Myocyte (in vitro differentiated cells): ENCODE results near the gene WWOX. TPM values are rescaled to one million over a fixed set of nuclear protein-coding genes. Genes with fewer than 3 reads are reported as not detected.
A peak's percentile ranks its signal among the peaks of the same experiment; 100 is the strongest.

Experiments
- DNase-seq: peaks from one replicate; pipeline ENCODE4 v3.0.0-alpha.2; 2012; ENCODE audit warnings: low read depth
- total RNA-seq: library from RNA; depleted of rRNA; stranded (reverse); fragments of >200 nt; gene quantifications from 2 replicates; pipeline ENCODE4 v1.2.3, GENCODE V29; 2014

WWOX gene
- total RNA-seq, 1 donor from 2014 or later = 12.5 TPM

DNA sequence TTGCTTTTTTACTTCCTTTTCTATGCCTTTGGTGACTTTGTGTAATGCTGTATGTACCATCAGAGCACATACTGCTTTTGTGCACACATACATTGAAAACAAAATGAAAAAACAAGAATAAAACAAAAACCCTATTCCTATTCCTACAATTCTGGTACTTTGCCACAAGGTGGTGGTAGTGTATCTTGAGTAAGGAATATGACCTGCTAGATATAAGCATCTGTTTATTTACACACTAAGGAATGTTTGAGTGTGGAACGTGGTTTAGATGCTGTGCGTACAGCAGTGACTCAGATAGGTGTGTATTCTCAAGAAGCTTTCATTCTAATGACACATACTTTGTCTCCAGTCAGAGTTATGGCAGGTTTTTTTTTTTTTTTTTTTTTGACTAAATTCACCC is 606.2 kb downstream of the WWOX start:
- no peak for DNase-seq

DNA sequence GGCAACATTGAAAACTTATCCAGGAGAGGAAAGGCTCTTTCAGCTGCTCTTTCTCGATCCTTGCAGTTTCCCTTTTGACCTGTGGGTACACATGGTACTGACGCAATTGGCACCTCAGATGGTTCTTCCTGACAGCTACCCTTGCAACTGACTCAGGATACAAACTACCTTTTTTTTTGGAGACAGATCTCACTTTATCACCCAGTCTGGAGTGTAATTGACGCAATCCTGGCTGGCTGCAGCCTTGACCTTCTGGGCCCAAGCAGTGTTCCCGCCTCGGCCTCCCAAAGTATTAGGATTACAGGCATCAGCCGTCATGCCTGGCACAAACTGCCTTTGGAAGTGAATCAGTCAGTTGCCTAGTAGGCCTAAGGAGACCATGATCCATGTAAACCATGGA is 607.2 kb downstream of the WWOX start:
- DNase-seq = no peak

DNA sequence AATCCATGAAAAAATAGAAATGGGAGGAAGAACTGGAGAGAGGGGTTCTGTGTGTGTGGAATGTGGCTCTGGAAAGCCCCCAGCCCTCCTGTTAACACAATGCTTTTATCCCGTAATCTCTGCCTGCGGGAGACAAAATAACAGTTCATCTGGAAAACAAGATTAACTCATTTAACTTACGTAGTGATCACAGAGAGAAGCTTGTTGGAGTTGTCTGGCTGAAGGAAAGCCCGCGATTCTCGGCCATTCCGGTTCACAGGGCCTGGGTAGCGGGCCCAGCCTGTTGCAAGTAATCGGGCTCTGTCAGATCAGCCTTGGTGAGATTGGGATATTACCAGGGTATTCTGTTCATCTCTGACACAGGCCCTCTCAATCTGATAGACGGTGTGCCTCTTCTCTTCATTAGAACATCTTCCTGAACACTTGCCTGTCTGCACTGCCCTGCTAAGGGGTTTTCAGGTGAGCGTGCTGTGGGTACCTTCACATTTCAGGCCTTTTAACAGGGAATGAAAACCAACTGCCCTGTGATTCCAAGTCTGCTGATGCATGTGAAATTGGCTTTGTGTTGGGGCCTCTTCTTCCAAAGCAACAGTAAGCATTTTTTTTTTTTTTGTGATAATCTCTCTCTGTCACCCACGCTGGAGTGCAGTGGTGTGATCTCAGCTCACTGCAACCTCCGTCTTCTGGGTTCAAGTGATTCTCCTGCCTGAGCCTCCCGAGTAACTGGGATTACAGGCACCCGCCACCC is 609.9 kb downstream of the WWOX start:
- DNase-seq = no peak

DNA sequence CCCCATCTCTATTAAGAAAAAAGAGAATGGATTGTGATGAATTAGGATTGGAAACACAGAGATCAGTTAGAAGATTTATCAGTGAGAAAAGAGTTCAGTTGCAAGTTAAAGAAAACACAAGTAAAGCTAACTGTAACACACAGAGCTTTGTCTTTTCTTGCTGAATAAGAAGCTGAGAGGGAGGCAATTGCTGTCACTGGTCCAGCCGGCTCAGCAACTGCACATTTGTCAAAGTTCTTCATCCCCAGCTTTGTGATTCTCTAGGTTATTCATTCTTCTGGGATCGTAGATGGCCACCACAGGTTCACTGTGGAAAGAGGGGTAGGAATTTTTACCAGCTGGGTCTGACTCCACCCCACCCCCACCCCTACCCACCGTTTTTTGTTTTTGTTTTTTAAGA is 615.7 kb downstream of the WWOX start:
- no peak for DNase-seq

DNA sequence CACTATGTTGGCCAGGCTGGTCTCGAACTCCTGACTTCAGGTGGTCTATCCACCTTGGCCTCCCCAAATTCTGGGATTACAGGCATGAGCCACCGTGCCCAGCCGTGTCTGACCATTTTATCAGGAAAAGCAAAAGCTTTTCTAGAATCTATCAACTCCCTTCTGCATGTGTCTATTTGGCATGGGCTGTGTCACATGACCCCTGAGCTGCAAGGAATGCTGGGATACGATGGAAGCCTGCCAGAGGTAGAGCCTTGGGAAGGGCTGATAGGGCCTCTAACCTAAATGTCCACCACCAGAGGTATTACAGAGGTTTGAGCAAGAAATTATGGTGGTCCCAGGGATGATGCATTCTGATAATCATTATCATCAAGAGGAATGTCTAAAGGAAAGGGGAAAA is 616.2 kb downstream of the WWOX start:
- no peak for DNase-seq

DNA sequence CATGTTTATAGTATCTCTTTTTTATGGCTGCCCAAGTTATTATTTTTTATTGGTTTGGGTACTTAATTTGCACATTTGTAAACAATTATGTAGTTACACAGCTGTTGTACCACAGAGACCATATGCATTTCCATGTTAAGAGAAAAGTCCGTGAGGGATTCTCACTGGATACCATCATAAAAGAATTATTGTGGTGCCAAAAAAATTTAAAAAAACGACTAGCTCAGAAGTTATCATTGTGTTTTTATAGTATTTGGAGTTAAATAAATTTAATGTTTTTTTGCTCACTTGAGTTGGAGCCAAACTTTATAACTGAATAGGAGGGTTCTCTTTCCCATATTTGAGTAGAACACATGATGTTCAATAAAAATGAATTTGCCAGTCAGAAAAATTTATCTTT is 618.7 kb downstream of the WWOX start:
- DNase-seq = no peak

DNA sequence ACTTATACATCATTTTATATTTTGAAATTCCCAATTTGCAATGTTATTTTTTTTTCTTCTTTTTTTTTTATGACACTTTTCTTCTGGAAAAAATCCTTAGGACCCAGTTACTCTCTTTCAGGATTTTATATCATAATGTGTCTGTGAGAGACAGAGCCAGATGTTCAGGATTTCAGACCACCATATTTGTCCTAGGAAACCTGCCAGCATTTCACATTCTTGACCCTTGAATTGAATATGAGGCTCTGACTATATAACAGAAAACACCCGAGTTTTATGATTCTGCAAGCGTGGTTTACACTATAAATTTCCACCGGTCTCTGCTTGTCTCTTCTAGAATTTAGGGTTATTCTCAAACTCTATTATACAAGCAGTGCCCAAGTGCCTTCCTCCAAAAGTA is 621.0 kb downstream of the WWOX start:
- DNase-seq = peak; percentile 35

DNA sequence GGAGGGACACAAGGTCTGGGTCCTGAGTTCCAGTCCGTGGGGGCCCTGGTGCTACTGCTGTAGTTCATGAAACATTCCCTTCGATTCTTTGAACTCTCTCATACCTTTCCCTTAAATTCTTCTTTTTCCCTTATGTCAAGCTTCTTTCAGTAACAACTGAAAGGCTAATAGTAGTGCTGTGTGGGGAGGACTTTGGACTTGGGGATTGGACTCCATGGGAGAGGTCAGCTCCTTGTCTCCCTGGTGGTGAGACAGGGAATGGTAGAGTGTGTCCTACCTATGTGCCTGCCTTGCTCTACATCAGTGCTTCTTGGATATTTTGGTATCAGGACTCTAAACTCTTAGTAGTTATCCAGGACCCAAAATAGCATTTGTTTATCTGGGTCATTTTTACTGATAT is 628.1 kb downstream of the WWOX start:
- no peak for DNase-seq

DNA sequence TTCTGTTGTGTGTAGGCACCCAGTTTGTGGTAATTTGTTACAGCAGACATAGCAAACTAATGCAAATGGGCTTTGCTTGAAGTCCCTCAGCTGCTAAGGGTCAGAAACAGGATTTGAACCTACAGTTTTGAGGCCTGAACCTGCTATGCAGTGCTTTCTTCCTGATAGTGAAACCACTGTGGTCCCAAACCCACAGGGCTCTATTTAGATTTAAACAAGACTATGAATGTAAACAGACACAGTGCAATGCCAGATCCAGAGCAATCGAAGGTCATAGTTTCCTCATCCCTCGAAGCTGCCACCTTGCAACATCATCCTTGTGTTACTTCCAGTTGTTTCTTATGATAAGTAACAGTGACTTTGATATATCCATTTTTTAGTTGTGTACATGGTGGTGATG is 630.2 kb downstream of the WWOX start:
- DNase-seq = no peak

DNA sequence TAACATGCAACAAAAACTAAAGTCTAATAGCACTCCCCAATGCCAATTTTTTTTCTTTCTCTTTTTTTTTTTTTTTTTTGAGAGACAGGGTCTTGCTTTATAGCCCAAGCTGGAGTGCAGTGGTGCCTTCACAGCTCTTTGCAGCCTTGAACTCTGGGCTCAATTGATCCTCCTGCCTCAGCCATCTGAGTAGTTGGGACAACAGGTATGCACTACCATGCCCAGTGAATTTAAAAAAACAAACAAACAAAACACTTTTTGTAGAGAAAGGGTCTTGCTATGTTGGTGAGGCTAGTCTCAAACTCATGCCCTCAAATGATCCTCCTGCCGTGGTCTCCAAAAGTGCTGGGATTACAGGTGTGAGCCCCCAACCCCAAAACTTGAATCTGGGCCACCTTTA is 632.3 kb downstream of the WWOX start:
- DNase-seq = no peak

DNA sequence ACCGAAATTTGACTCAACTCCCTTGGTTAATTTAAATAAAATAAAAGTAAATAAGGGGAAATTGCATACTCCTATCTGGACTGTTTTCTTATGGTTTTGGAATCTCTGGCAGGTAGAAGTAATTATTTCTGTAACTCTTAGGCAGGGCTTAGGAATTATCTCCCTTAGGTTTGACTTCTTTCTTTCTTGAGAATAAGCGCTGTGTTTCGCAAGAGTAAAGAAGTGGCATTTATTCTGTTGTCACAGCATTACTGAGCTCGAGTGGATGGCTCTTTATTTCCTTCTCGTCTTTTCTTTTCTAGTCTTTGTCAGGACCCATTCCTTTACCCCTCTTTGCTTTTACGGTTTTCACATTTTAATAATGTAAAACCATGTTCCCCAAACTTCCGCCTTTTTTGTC is 633.2 kb downstream of the WWOX start:
- no peak for DNase-seq

DNA sequence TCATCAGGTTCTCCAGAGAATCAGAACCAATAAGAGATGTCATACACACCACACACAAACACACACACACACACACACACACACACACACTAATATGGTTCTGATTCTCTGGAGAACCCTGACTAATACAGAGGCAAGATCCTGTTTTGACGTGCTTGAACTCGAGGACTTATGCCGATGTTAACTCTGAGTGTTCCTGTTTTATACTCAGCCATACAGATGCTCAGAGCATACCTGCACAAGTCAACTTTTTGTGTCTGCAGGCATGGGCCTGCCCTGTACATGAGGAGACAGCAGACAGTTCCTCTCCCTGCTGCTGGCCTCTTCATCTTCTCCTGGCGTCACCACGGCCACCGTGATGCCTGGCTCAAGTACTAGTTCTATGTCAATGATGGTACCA is 635.9 kb downstream of the WWOX start:
- DNase-seq = no peak

DNA sequence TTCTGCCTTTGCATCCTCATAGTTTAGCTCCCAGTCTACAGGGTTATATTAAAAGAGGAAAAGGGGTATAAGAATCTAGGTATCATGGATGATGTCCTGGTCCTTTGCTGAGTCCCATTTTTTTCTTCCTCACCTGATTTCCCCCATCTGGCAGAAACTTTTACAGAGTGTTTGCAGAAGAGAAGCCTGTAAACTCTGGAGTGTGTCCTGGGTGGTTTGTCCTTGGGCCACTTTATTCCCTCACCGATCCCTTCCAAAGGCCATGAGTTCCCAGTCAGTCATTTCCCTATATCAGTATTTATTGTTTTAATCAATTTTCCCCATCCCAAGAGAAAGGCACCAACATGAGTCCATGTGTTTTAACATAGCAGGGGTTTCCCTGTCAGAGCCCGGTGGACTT is 638.2 kb downstream of the WWOX start:
- no peak for DNase-seq

DNA sequence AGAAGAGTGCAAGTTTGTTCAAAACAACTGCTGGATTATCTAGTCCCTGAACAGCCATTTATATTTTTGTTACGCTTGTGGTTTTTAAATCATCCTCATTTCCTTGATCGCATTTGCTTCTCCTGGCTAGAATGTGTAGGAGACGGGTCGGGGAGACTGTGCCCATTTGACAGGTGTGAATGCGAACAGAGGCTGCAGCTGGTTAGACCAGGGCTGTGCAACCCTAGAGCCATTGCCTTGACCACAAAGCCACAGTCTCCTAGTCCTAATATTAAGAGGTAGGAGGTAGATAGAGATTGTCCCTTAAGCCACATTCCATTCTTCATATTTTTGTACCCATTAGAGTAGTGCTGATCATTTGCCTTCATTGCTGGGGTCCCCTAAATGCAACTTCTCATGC is 639.1 kb downstream of the WWOX start:
- peak; percentile 4 for DNase-seq

DNA sequence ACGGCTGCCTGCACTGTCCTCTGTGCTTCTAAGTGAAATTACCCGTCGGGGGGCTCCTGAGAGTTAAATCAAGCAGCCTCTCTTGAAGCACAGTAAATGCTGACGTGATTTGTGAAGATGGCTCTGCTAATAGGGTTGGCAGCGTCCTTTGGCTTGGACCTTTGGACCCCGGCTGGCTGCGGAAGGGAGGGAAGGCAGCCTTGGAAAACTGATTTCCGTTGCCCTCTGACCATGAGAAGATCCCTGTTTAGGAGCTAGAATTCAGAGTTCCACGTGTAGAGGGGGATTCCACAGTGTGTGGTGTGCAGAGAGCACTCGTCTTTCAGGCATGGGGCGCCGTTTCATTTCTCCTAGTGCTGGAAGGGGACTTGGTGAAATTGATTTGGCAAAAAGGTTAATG is 640.8 kb downstream of the WWOX start:
- no peak for DNase-seq

DNA sequence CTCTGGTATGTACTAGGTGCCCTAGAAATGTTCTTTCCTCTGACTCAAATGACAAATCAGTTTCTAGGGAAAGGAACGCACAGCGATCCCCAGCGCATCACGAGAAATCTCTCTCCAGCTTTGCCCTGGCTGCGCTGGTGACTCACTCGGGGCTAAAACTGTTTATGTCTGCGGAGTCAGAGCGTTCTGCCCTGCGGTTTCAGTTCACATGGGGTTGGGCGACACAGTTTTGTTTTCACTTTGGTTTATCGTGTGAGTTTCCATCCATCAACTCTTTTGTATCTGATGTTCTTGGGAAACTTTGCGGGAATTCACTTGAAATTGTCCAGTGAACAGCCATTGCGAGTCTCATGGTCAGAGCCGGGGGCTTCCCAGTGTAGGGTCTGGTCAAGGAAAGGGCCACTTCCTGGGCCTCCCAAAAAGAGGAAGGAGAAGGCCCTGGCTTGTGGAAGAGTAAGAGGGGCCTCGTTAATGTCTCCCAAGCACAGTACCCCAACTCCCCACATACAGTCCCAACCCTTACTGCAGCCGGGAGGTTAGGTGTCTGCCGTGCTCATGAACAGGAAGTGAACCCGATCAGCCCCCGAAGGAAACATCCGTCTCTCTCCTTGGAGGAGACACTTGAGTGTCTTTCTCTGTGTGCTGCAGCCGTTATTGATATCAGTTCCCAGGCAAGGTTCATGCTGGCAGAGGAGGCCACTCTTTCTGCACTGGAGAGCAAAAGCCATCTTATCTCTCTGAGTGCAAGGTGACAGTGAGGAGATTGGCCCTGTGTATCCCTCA is 643.2 kb downstream of the WWOX start:
- DNase-seq = no peak

DNA sequence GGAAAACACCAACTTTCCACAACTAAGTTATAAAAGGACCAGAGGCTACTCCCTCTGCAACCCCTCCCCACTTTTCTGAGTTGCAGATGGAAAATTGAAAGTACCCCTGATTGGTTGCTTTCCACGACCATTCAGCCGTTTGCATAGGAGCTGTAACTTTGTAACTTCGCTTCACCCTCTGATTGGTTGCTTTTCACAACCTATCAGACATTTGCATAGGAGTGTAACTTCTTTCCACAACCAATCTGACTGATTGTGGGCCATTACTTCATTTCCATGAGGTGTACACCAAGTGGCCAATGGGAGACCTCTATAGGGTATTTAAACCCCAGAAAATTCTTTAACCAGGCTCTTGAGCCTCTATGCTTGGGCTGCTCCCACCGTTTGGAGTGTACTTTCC is 644.1 kb downstream of the WWOX start:
- no peak for DNase-seq

DNA sequence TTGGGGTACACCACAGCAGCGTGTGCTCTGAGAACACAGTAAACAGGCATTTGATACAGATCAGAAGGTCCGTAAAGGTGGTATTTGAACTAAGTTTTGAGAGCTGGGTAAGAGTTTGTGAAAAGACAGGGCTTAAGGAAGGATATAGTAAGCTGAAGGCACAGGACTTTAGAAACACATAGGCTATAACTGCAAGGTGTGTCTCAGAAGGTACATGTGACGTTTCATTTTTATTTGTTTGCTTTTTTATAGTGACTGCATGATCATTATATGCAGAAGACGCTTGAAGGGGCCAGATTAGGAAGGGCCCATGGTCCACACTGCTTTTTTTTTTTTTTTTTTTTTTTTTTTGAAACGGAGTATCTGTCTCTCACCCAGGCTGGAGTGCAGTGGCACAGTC is 644.6 kb downstream of the WWOX start:
- DNase-seq = no peak

DNA sequence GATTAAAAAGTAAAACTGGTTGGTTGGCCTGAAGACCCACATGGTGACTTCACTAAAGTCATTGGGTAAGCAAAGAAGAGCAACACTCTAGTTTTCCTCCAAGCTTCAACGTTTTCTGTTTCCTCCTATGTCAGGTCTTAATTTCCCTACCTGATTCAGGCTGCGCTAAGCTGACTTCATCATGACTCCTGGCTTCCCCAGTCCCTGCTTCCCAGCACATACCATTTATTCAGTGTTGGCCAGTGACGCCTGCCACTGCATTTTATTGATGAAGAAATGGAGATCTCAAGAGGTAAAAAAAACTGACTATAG is 645.3 kb downstream of the WWOX start:
- no peak for DNase-seq

DNA sequence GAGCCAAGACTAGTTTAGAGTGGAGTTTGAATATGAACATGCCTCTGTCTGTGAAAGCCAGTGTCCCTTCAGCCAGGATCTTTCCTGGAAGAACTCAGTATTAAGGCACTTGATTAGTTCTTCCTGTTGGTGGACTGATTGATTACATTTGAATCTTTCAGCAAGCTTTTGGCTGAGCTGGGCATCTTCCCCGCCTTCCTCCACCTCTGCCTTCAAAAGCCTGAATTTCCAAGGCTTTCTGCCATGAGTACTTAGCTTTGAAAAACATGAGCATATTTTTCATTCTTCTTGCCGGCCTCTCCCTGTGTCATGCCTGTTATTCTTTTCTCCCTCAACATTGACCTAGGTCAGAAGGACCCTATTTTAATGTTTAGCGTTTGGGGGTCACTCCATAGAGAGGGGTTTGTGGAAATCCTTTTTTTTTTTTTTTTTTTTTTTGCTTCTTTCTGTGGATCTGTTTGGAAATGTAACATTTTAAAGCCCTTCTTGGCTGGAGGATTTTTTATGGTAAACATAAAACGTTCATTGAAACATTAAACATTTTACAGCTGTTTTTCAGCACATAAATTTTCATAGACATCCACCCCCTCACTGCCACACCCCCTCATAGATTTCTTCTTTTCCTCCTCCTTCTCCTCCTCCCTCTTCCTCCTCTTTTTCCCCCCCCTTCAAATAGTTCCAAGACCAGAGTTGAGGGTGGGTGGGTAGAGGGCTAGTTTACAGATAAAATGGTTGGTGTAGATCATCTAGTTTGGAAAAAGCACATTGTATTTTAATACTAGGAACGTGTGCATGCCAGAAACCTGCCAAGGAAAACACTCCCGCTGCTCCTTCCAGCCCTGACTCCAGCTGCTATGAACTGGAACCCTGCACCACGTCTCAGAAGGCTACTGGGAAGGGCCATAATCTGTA is 645.9 kb downstream of the WWOX start:
- DNase-seq = no peak

DNA sequence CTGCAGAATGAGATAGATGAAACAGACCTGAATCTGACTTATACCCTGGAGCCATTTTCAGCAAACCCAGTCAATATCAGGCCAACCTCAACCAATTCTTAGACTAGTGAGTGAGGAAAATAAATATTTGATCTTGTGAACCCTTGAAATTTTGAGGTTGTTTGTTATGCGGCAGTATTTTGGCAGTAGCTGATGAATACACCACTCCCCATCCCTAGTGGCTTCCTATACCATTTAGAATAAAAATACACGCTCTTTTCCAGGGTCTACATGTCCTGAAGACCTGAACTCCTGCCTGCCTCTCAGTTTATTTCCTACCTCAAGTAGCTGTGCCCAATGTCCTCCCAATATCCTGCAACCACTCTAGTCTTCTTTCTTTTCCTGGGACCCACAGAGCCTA is 647.3 kb downstream of the WWOX start:
- DNase-seq = no peak
